K562 (cell line): ENCODE results near the gene LRRC4B. TPM values are rescaled to one million over a fixed set of nuclear protein-coding genes. Genes with fewer than 3 reads are reported as not detected.
A peak's percentile ranks its signal among the peaks of the same experiment; 100 is the strongest.

Source experiments
- CBFA2T2 ChIP-seq: fragments of 450-650 bp; conservative IDR thresholded peaks from 2 replicates; pipeline ENCODE4 v1.6.1; 2017; ENCODE audit warnings: mild to moderate bottlenecking
- HMG20B ChIP-seq: fragments of 250-450 bp; sonication (Bioruptor Pico); IDR thresholded peaks from 2 replicates; pipeline ENCODE4 v1.5.0; 2021; ENCODE audit warnings: mild to moderate bottlenecking
- MTF1 ChIP-seq: fragments of 250-450 bp; sonication (Bioruptor Pico); IDR thresholded peaks from 2 replicates; pipeline ENCODE4 v1.9.0; 2021; ENCODE audit warnings: moderate library complexity, mild to moderate bottlenecking, inconsistent platforms, borderline replicate concordance
- NFXL1 ChIP-seq: fragments of 450-650 bp; formaldehyde crosslinking; IDR thresholded peaks from 2 replicates; pipeline ENCODE4 v1.4.0; 2021; ENCODE audit warnings: mild to moderate bottlenecking
- NR1H2 ChIP-seq: sonication (generic); formaldehyde crosslinking; IDR thresholded peaks from 2 replicates; pipeline ENCODE4 v1.4.0; 2020; ENCODE audit warnings: mild to moderate bottlenecking, missing genetic modification reagents
- NR2F6 ChIP-seq: fragments of 450-650 bp; formaldehyde crosslinking; IDR thresholded peaks from 2 replicates; pipeline ENCODE4 v1.4.0; 2020; ENCODE audit warnings: mild to moderate bottlenecking
- POLR2AphosphoS5 ChIP-seq: IDR thresholded peaks from 2 replicates; pipeline ENCODE4 v1.6.1; 2011; ENCODE audit warnings: mild to moderate bottlenecking, low read depth, low read length, moderate library complexity; ENCODE audit not compliant: control insufficient read depth, insufficient read depth
- POLR2G ChIP-seq: fragments of 200-400 bp; formaldehyde crosslinking; IDR thresholded peaks from 2 replicates; pipeline ENCODE4 v1.6.1; 2017; ENCODE audit warnings: low read depth, mild to moderate bottlenecking, antibody characterized with exemption, low read length, moderate library complexity
- RFX7 ChIP-seq: fragments of 250-450 bp; sonication (Bioruptor Pico); IDR thresholded peaks from 2 replicates; pipeline ENCODE4 v1.5.1; 2021; ENCODE audit warnings: mild to moderate bottlenecking
- TEAD2 ChIP-seq: fragments of 450-650 bp; IDR thresholded peaks from 2 replicates; pipeline ENCODE4 v1.6.1; 2016; ENCODE audit warnings: missing genetic modification characterization, control low read depth, missing compliant biosample characterization
- ZFP36 ChIP-seq: fragments of 150-350 bp; IDR thresholded peaks from 2 replicates; pipeline ENCODE4 v1.6.1; 2018; ENCODE audit warnings: low read length, low read depth; ENCODE audit not compliant: partially characterized antibody
- ZNF212 ChIP-seq: fragments of 450-650 bp; formaldehyde crosslinking; IDR thresholded peaks from 2 replicates; pipeline ENCODE4 v1.4.0; 2020; ENCODE audit warnings: mild to moderate bottlenecking
- ZNF583 ChIP-seq: fragments of 250-450 bp; sonication (Bioruptor Pico); IDR thresholded peaks from 2 replicates; pipeline ENCODE4 v1.4.0; 2020
- polyA plus RNA-seq, 8 experiments: library from polyadenylated mRNA; depleted of rRNA in 4 of 8; stranded (reverse) in 5 of 8; unstranded in 3 of 8; fragments of >200 nt; fragmentation: Nextera tagmentation in 2 of 8; fragmentation: Illumina TruSeq in 1 of 8; extraction: Ambion mirVana in 2 of 8; extraction: Trizol in 1 of 8; gene quantifications; 2 replicates each; pipeline versions ENCODE4 v1.2.1 to v1.2.3, GENCODE V29; 2011 to 2014; ENCODE audit warnings: inconsistent platforms in 1 of 8, missing spikeins in 1 of 8
- total RNA-seq, 7 experiments: library from RNA; depleted of rRNA in 6 of 7; stranded (reverse); fragments of >200 nt in 6 of 7; fragmentation: Illumina TruSeq in 2 of 7; extraction: Trizol in 2 of 7; gene quantifications; 2 replicates each; pipeline versions ENCODE4 v1.2.1 to v1.2.3, GENCODE V29; 2011 to 2021; ENCODE audit warnings: low replicate concordance in 1 of 7
- TF ChIP-seq, protein P1 (sequence below): fragments of 450-650 bp; IDR thresholded peaks from 2 replicates; pipeline ENCODE4 v1.6.1; 2018; ENCODE audit not compliant: partially characterized antibody
- TF ChIP-seq, protein P2 (sequence below), 3 experiments: IDR thresholded peaks in 2 of 3; conservative IDR thresholded peaks in 1 of 3; 2 replicates each; pipeline ENCODE4 v1.5.1; 2011 to 2012; ENCODE audit warnings: low read length in 3 of 3, mild to moderate bottlenecking in 3 of 3, control low read depth in 2 of 3, improper control_type of control experiment in 1 of 3, inconsistent platforms in 1 of 3, low read depth in 1 of 3, mixed read lengths in 1 of 3, moderate library complexity in 1 of 3; ENCODE audit not compliant: insufficient read depth in 2 of 3
- TF ChIP-seq, protein P3 (sequence below): fragments of 450-650 bp; IDR thresholded peaks from 2 replicates; pipeline ENCODE4 v1.6.1; 2016; ENCODE audit warnings: antibody characterized with exemption
- TF ChIP-seq, protein P4 (sequence below): fragments of 250-450 bp; sonication (Bioruptor Pico); IDR thresholded peaks from 2 replicates; pipeline ENCODE4 v1.4.0; 2020
- TF ChIP-seq, protein P5 (sequence below): fragments of 450-650 bp; IDR thresholded peaks from 2 replicates; pipeline ENCODE4 v1.6.1; 2016

LRRC4B gene
- total and polyA plus RNA-seq, 9 of the 15 experiments (the other 6 are each of a cell fraction or from before 2014, with no cell fraction given), result 0.18 to 9.6 (median 2.9) TPM; not detected in 2

DNA sequence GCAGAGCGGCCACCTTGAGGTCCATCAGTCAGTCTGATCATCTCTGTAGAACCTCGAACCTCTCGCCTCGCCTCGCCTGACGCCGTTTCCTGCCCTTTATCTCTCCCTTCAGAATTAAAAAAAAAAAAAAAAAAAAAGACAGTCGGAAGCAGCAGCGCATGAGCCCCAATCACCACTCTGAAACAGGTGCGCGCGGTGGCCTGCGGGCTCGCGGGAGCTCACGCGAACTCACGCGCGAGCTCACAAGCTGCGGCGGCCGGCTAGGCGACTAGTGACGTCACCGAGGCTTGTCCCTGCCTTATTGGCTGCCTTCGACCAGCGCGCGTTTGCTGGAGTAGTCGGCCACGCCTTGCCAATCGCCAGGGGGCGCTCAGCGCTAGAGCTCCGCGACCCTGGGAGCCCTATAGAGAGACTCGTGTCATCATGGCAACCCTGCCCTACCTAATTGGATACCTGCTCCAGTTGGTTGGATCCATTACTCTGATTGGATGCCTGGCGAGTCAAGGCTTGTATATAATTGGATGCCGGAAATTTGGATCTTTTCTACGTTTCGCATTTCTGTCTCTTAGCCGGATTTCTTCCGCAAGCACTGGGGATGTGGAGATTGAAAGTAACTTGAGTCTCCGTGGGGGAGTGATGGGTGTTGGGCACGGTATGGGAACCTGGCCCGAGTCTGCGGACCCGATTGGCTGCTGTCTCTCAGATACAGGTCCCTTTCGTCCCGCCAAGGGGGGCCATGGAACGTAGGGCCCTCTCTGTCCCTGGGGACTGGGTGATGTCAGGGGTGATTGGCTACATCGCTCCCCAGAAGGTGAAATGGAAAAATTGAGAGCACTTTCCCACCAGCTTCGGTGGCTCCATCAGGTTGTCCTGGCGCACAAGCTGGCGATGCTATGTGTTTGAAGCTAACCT is 39.9 kb upstream of the LRRC4B start (continued):
- TF ChIP-seq, protein P1, sequence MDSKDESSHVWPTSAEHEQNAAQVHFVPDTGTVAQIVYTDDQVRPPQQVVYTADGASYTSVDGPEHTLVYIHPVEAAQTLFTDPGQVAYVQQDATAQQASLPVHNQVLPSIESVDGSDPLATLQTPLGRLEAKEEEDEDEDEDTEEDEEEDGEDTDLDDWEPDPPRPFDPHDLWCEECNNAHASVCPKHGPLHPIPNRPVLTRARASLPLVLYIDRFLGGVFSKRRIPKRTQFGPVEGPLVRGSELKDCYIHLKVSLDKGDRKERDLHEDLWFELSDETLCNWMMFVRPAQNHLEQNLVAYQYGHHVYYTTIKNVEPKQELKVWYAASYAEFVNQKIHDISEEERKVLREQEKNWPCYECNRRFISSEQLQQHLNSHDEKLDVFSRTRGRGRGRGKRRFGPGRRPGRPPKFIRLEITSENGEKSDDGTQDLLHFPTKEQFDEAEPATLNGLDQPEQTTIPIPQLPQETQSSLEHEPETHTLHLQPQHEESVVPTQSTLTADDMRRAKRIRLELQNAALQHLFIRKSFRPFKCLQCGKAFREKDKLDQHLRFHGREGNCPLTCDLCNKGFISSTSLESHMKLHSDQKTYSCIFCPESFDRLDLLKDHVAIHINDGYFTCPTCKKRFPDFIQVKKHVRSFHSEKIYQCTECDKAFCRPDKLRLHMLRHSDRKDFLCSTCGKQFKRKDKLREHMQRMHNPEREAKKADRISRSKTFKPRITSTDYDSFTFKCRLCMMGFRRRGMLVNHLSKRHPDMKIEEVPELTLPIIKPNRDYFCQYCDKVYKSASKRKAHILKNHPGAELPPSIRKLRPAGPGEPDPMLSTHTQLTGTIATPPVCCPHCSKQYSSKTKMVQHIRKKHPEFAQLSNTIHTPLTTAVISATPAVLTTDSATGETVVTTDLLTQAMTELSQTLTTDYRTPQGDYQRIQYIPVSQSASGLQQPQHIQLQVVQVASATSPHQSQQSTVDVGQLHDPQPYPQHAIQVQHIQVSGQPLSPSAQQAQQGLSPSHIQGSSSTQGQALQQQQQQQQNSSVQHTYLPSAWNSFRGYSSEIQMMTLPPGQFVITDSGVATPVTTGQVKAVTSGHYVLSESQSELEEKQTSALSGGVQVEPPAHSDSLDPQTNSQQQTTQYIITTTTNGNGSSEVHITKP, result peak; percentile 9
- TF ChIP-seq, protein P2, sequence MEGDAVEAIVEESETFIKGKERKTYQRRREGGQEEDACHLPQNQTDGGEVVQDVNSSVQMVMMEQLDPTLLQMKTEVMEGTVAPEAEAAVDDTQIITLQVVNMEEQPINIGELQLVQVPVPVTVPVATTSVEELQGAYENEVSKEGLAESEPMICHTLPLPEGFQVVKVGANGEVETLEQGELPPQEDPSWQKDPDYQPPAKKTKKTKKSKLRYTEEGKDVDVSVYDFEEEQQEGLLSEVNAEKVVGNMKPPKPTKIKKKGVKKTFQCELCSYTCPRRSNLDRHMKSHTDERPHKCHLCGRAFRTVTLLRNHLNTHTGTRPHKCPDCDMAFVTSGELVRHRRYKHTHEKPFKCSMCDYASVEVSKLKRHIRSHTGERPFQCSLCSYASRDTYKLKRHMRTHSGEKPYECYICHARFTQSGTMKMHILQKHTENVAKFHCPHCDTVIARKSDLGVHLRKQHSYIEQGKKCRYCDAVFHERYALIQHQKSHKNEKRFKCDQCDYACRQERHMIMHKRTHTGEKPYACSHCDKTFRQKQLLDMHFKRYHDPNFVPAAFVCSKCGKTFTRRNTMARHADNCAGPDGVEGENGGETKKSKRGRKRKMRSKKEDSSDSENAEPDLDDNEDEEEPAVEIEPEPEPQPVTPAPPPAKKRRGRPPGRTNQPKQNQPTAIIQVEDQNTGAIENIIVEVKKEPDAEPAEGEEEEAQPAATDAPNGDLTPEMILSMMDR (IDR thresholded peaks at IDR 0.05 in 2 of 3, conservative IDR thresholded peaks at IDR 0.05 in 1 of 3; ENCODE audit: insufficient read depth in 2 of 3, low read depth in 1 of 3, low read length in 3 of 3), result peak; percentile 92 to 98 (median 94)
- TF ChIP-seq POLR2G, result peak; percentile 59
- TF ChIP-seq POLR2AphosphoS5, result no peak
- no peak for TF ChIP-seq TEAD2 (tag)
- no peak for TF ChIP-seq NR2F6 (CRISPR knock-in tag)
- TF ChIP-seq, protein P3, sequence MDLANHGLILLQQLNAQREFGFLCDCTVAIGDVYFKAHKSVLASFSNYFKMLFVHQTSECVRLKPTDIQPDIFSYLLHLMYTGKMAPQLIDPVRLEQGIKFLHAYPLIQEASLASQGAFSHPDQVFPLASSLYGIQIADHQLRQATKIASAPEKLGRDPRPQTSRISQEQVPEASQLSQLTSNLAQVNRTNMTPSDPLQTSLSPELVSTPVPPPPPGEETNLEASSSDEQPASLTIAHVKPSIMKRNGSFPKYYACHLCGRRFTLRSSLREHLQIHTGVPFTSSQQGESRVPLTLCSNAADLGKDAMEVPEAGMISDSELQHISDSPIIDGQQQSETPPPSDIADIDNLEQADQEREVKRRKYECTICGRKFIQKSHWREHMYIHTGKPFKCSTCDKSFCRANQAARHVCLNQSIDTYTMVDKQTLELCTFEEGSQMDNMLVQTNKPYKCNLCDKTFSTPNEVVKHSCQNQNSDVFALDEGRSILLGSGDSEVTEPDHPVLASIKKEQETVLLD, result no peak
- no peak for TF ChIP-seq RFX7 (CRISPR knock-in tag)
- TF ChIP-seq NFXL1 (CRISPR knock-in tag), result no peak
- TF ChIP-seq, protein P4, sequence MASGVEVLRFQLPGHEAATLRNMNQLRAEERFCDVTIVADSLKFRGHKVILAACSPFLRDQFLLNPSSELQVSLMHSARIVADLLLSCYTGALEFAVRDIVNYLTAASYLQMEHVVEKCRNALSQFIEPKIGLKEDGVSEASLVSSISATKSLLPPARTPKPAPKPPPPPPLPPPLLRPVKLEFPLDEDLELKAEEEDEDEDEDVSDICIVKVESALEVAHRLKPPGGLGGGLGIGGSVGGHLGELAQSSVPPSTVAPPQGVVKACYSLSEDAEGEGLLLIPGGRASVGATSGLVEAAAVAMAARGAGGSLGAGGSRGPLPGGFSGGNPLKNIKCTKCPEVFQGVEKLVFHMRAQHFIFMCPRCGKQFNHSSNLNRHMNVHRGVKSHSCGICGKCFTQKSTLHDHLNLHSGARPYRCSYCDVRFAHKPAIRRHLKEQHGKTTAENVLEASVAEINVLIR (CRISPR knock-in tag), result peak; percentile 88
- TF ChIP-seq, protein P5, sequence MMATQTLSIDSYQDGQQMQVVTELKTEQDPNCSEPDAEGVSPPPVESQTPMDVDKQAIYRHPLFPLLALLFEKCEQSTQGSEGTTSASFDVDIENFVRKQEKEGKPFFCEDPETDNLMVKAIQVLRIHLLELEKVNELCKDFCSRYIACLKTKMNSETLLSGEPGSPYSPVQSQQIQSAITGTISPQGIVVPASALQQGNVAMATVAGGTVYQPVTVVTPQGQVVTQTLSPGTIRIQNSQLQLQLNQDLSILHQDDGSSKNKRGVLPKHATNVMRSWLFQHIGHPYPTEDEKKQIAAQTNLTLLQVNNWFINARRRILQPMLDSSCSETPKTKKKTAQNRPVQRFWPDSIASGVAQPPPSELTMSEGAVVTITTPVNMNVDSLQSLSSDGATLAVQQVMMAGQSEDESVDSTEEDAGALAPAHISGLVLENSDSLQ, result no peak
- no peak for TF ChIP-seq ZFP36
- TF ChIP-seq HMG20B (CRISPR knock-in tag), result no peak
- no peak for TF ChIP-seq NR1H2 (CRISPR knock-in tag)
- no peak for TF ChIP-seq ZNF583
- no peak for TF ChIP-seq ZNF212
- no peak for TF ChIP-seq MTF1 (CRISPR knock-in tag)
- no peak for TF ChIP-seq CBFA2T2
